Neuronal stem cell (in vitro differentiated cells): Measurements from ENCODE around the gene ZNF438.

Experiments
- DNase-seq: peaks from one replicate; pipeline ENCODE4 v3.0.0-alpha.2; 2013; ENCODE audit warnings: low spot score
- H2AFZ ChIP-seq: one replicate; pipeline ENCODE4 v1.6.1; 2013; ENCODE audit warnings: mild to moderate bottlenecking, low read length, inconsistent platforms
- H2AK5ac ChIP-seq: 2 replicates; pipeline ENCODE4 v1.6.1; 2013; ENCODE audit warnings: low read depth, mild to moderate bottlenecking, inconsistent platforms, low read length, moderate library complexity, mixed read lengths
- H2BK120ac ChIP-seq: 2 replicates; pipeline ENCODE4 v1.6.1; 2013; ENCODE audit warnings: low read depth, mild to moderate bottlenecking, inconsistent platforms, low read length, moderate library complexity, mixed read lengths
- H2BK12ac ChIP-seq: one replicate; pipeline ENCODE4 v1.6.1; 2013; ENCODE audit warnings: low read length, inconsistent platforms
- H2BK15ac ChIP-seq: 2 replicates; pipeline ENCODE4 v1.6.1; 2013; ENCODE audit warnings: mild to moderate bottlenecking, low read length, inconsistent platforms, mixed read lengths
- H2BK5ac ChIP-seq: one replicate; pipeline ENCODE4 v1.6.1; 2013; ENCODE audit warnings: inconsistent platforms, mild to moderate bottlenecking, low read length, moderate library complexity
- H3K14ac ChIP-seq: one replicate; pipeline ENCODE4 v1.6.1; 2013; ENCODE audit warnings: low read length, inconsistent platforms
- H3K18ac ChIP-seq: 2 replicates; pipeline ENCODE4 v1.6.1; 2013; ENCODE audit warnings: low read length, inconsistent platforms
- H3K23ac ChIP-seq: 2 replicates; pipeline ENCODE4 v1.6.1; 2013; ENCODE audit warnings: low read depth, mild to moderate bottlenecking, mixed read lengths, low read length, inconsistent platforms; ENCODE audit not compliant: poor library complexity
- H3K27ac ChIP-seq: replicated peaks from 3 replicates; pipeline ENCODE4 v1.5.1; 2013; ENCODE audit warnings: low read length, inconsistent platforms
- H3K27me3 ChIP-seq, 3 experiments: 2 replicates each; pipeline ENCODE4 v1.6.1; 2013; ENCODE audit warnings: low read length in 3 of 3, mild to moderate bottlenecking in 2 of 3, inconsistent platforms in 1 of 3, low read depth in 1 of 3, mixed read lengths in 1 of 3, moderate library complexity in 1 of 3; ENCODE audit not compliant: control insufficient read depth in 3 of 3, insufficient read depth in 3 of 3
- H3K36me3 ChIP-seq, 2 donors: replicated peaks in 1 of 2; 2 replicates each; pipeline ENCODE4 v1.6.1; 2013; ENCODE audit warnings: low read length in 2 of 2; ENCODE audit not compliant: control insufficient read depth in 2 of 2, insufficient read depth in 2 of 2
- H3K4ac ChIP-seq: 2 replicates; pipeline ENCODE4 v1.6.1; 2013; ENCODE audit warnings: inconsistent platforms, mild to moderate bottlenecking, low read length, moderate library complexity
- H3K4me1 ChIP-seq, 2 donors: 1 replicate in 1 of 2; 2 replicates in 1 of 2; pipeline ENCODE4 v1.6.1; 2013; ENCODE audit warnings: low read length in 2 of 2, low read depth in 1 of 2; ENCODE audit not compliant: control insufficient read depth in 2 of 2, insufficient read depth in 1 of 2
- H3K4me2 ChIP-seq: one replicate; pipeline ENCODE4 v1.6.1; 2013; ENCODE audit warnings: mild to moderate bottlenecking, low read length, inconsistent platforms; ENCODE audit not compliant: insufficient read depth, poor library complexity, severe bottlenecking
- H3K4me3 ChIP-seq, 2 donors: 2 replicates each; pipeline ENCODE4 v1.5.1; 2013; ENCODE audit warnings: low read length in 2 of 2, mild to moderate bottlenecking in 2 of 2, inconsistent platforms in 1 of 2, moderate library complexity in 1 of 2
- H3K79me1 ChIP-seq: one replicate; pipeline ENCODE4 v1.6.1; 2013; ENCODE audit warnings: low read depth, mild to moderate bottlenecking, inconsistent platforms, low read length, moderate library complexity
- H3K9ac ChIP-seq: one replicate; pipeline ENCODE4 v1.6.1; 2013; ENCODE audit warnings: mild to moderate bottlenecking, low read depth, low read length, inconsistent platforms; ENCODE audit not compliant: poor library complexity
- H3K9me3 ChIP-seq, 2 donors: replicated peaks in 1 of 2; 2 replicates each; pipeline versions ENCODE3 to v1.6.1; 2013; ENCODE audit warnings: low read length in 2 of 2, mild to moderate bottlenecking in 2 of 2, inconsistent platforms in 1 of 2, low read depth in 1 of 2, mixed read lengths in 1 of 2, moderate library complexity in 1 of 2; ENCODE audit not compliant: control insufficient read depth in 2 of 2, insufficient read depth in 1 of 2
- H4K8ac ChIP-seq: one replicate; pipeline ENCODE4 v1.6.1; 2013; ENCODE audit warnings: low read depth, mild to moderate bottlenecking, inconsistent platforms, low read length, moderate library complexity
- H4K91ac ChIP-seq: one replicate; pipeline ENCODE4 v1.6.1; 2013; ENCODE audit warnings: low read length, low read depth, mild to moderate bottlenecking, inconsistent platforms; ENCODE audit not compliant: poor library complexity
- WGBS, 2 donors: extraction: QIAGEN DNeasy Blood & Tissue Kit; methylation state at CpG; one replicate each; pipeline ENCODE4 v1.1.7; 2013; ENCODE audit warnings: missing lambda C conversion rate in 2 of 2, mixed read lengths in 1 of 2; ENCODE audit not compliant: insufficient read length in 2 of 2, insufficient replicate concordance in 1 of 2; ENCODE audit errors: extremely low coverage in 2 of 2; 5-methylcytosine and 5-hydroxymethylcytosine counted together

ZNF438 gene

GRCh38 chr10:30944005-30944404 is 87.7 kb downstream of the ZNF438 start:
- H3K4me1 ChIP-seq = peaks cover 0 to 2% of the 10 kb centered on the region in 2 donors
- H3K14ac ChIP-seq = no peak overlapping the region
- no peak overlapping the region for H2BK120ac ChIP-seq
- no peak overlapping the region for H4K91ac ChIP-seq
- H3K9me3 ChIP-seq = peaks cover 0 to 2% of the 10 kb centered on the region in 2 donors
- H3K18ac ChIP-seq = no peak overlapping the region
- H3K23ac ChIP-seq = no peak overlapping the region
- no peak overlapping the region for H2AK5ac ChIP-seq
- H3K4ac ChIP-seq = no peak overlapping the region
- H3K27me3 ChIP-seq = no peaks in the 10 kb centered on the region
- no peak overlapping the region for H3K4me3 ChIP-seq
- no peak for DNase-seq
- H2BK15ac ChIP-seq = no peak overlapping the region
- no peak overlapping the region for H2AFZ ChIP-seq
- H4K8ac ChIP-seq = no peak overlapping the region
- H3K9ac ChIP-seq = no peak overlapping the region
- no peak overlapping the region for H3K4me2 ChIP-seq
- no CpG with 5 or more reads among the region's 4 CpGs for WGBS, 2 donors
- no peaks in the 10 kb centered on the region for H3K36me3 ChIP-seq
- no peak overlapping the region for H2BK5ac ChIP-seq
- no peak overlapping the region for H2BK12ac ChIP-seq
- H3K27ac ChIP-seq = no peak overlapping the region
- H3K79me1 ChIP-seq = no peaks in the 10 kb centered on the region

- Histone ChIP-seq H3K4me3 (no peak overlapping the region), H3K18ac (no peak overlapping the region), H3K4me2 (no peak overlapping the region), H3K14ac (no peak overlapping the region), H2BK120ac (no peak overlapping the region), H3K9ac (no peak overlapping the region), H3K36me3 (no peaks in the 10 kb centered on the region), H2BK12ac (no peak overlapping the region), H2AFZ (no peak overlapping the region), H3K4me1 (peaks cover 0 to 2% of the 10 kb centered on the region in 2 donors), H3K4ac (no peak overlapping the region), H3K27ac (no peak overlapping the region), H2BK5ac (no peak overlapping the region), H3K27me3 (no peaks in the 10 kb centered on the region), H3K79me1 (no peaks in the 10 kb centered on the region), H3K23ac (no peak overlapping the region), H4K91ac (no peak overlapping the region), H2AK5ac (no peak overlapping the region), H4K8ac (no peak overlapping the region), H3K9me3 (peaks cover 0 to 2% of the 10 kb centered on the region in 2 donors), H2BK15ac (no peak overlapping the region)
- no peak for DNase-seq
Observed at GRCh38 chr10:30943451-30943850, 88.2 kb downstream of the ZNF438 start.

- H3K79me1 ChIP-seq = no peaks in the 10 kb centered on the region
- no peak overlapping the region for H2AK5ac ChIP-seq
- H2BK120ac ChIP-seq = no peak overlapping the region
- H3K4me1 ChIP-seq = peaks cover 0 to 2% of the 10 kb centered on the region in 2 donors
- no peak overlapping the region for H2BK15ac ChIP-seq
- H3K4me3 ChIP-seq = no peak overlapping the region
- DNase-seq = no peak
- H2BK12ac ChIP-seq = no peak overlapping the region
- no peak overlapping the region for H3K9ac ChIP-seq
- no peak overlapping the region for H4K8ac ChIP-seq
- no peaks in the 10 kb centered on the region for H3K9me3 ChIP-seq
- no peak overlapping the region for H4K91ac ChIP-seq
- no peak overlapping the region for H3K27ac ChIP-seq
- peaks cover 0 to under 1% of the 10 kb centered on the region in 2 donors for H3K36me3 ChIP-seq
- no peaks in the 10 kb centered on the region for H3K27me3 ChIP-seq
- no peak overlapping the region for H3K4ac ChIP-seq
- H2AFZ ChIP-seq = peak overlapping the region; percentile 6
- H2BK5ac ChIP-seq = no peak overlapping the region
- H3K23ac ChIP-seq = no peak overlapping the region
- H3K14ac ChIP-seq = no peak overlapping the region
- no CpG with 5 or more reads among the region's 6 CpGs for WGBS, 2 donors
- no peak overlapping the region for H3K18ac ChIP-seq
- H3K4me2 ChIP-seq = no peak overlapping the region
Observed at GRCh38 chr10:30940256-30940655, 91.4 kb downstream of the ZNF438 start.

DNA sequence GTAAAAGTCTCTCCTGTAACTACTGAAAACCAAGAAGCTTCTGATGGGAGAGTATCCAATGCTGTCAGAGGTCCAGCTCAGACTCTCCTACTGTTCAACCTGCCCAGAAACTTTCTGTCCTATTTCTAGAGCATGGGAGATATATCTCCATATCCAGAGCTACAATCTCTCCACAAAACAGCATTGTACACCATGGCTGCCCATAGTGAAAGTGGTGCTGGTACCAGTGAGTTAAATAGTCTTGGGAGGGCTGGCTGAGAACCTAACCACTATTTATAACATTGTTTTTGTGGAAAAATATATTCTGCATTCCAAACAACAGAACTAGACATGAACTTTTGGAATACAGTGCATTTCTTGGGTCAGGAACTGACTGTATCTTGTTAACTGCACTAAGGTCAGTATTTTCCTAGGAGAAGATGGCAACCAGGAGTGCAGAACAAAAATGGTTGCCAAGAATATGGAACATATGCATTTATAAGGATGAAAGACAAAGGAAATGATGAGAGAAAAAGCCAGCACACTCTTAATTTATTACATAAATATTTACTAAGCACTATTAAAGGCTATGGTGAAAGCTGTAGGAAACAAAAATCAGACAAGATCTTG is 91.9 kb downstream of the ZNF438 start:
- H3K23ac ChIP-seq = no peak overlapping the region
- no peaks in the 10 kb centered on the region for H3K9me3 ChIP-seq
- H4K8ac ChIP-seq = no peak overlapping the region
- no peak overlapping the region for H2AK5ac ChIP-seq
- H3K79me1 ChIP-seq = no peaks in the 10 kb centered on the region
- no peak overlapping the region for H2AFZ ChIP-seq
- H3K36me3 ChIP-seq = peaks cover 0 to 2% of the 10 kb centered on the region in 2 donors
- no peak overlapping the region for H3K9ac ChIP-seq
- H3K4me2 ChIP-seq = no peak overlapping the region
- H3K27me3 ChIP-seq = no peaks in the 10 kb centered on the region
- peaks cover 0 to 2% of the 10 kb centered on the region in 2 donors for H3K4me1 ChIP-seq
- no peak overlapping the region for H2BK15ac ChIP-seq
- no peak overlapping the region for H2BK120ac ChIP-seq
- no peak overlapping the region for H3K4me3 ChIP-seq
- H2BK5ac ChIP-seq = no peak overlapping the region
- H3K14ac ChIP-seq = no peak overlapping the region
- no peak overlapping the region for H2BK12ac ChIP-seq
- no peak overlapping the region for H3K18ac ChIP-seq
- no peak for DNase-seq
- H3K27ac ChIP-seq = no peak overlapping the region
- no peak overlapping the region for H3K4ac ChIP-seq
- no peak overlapping the region for H4K91ac ChIP-seq
